ENCODE results near the gene FAM200A. TPM values are rescaled to one million over a fixed set of nuclear protein-coding genes. Genes with fewer than 3 reads are reported as not detected.

FAM200A gene
- polyA plus RNA-seq, 1 donor (not counting 4 experiments of a cell fraction or from before 2014, with no cell fraction given), result 7.6 TPM

- TF ChIP-seq EZH2 (IDR thresholded peaks at IDR 0.05; ENCODE audit: low read length), result no peak
- TF ChIP-seq, protein P1, sequence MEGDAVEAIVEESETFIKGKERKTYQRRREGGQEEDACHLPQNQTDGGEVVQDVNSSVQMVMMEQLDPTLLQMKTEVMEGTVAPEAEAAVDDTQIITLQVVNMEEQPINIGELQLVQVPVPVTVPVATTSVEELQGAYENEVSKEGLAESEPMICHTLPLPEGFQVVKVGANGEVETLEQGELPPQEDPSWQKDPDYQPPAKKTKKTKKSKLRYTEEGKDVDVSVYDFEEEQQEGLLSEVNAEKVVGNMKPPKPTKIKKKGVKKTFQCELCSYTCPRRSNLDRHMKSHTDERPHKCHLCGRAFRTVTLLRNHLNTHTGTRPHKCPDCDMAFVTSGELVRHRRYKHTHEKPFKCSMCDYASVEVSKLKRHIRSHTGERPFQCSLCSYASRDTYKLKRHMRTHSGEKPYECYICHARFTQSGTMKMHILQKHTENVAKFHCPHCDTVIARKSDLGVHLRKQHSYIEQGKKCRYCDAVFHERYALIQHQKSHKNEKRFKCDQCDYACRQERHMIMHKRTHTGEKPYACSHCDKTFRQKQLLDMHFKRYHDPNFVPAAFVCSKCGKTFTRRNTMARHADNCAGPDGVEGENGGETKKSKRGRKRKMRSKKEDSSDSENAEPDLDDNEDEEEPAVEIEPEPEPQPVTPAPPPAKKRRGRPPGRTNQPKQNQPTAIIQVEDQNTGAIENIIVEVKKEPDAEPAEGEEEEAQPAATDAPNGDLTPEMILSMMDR (optimal IDR thresholded peaks at IDR 0.05 in 1 of 3, IDR thresholded peaks at IDR 0.05 in 1 of 3, conservative IDR thresholded peaks at IDR 0.05 in 1 of 3; ENCODE audit: extremely low read depth in 1 of 3, insufficient read depth in 2 of 3, low read length in 3 of 3), result peak in 2 of 3 experiments; percentile 7 to 45
- peak overlapping the region; percentile 37 to 61 (median 61) for H3K4me3 ChIP-seq (ENCODE audit: control insufficient read depth in 2 of 3, extremely low read depth in 1 of 3, insufficient read depth in 2 of 3, low read depth in 1 of 3, low read length in 3 of 3)
- peak overlapping the region; percentile 37 for H3K9ac ChIP-seq (ENCODE audit: control insufficient read depth, extremely low read depth, insufficient read depth, low read length)
- no peak for DNase-seq (ENCODE audit: low read depth, low spot score)
- no peaks in the 10 kb centered on the region for H3K27me3 ChIP-seq (ENCODE audit: control insufficient read depth, extremely low read depth, insufficient read depth, low read length)
- no peak for FAIRE-seq
- H3K79me2 ChIP-seq (ENCODE audit: control insufficient read depth, insufficient read depth, low read length), result no peaks in the 10 kb centered on the region
- H3K27ac ChIP-seq (ENCODE audit: control insufficient read depth, insufficient read depth, low read length), result no peak overlapping the region
- dilution Hi-C loops (cut with MboI; ENCODE audit: extremely low pct_ligation_motif_present, low sequenced_read_pairs), result no loop called here
- H3K4me1 ChIP-seq (ENCODE audit: control insufficient read depth, extremely low read depth, insufficient read depth, low read length), result peaks cover 12% of the 10 kb centered on the region
- H4K20me1 ChIP-seq (ENCODE audit: control insufficient read depth, extremely low read depth, insufficient read depth, low read length), result no peaks in the 10 kb centered on the region
- no peaks in the 10 kb centered on the region for H3K36me3 ChIP-seq (ENCODE audit: control insufficient read depth in 2 of 2, extremely low read depth in 1 of 2, insufficient read depth in 2 of 2, low read length in 2 of 2)
- peak overlapping the region; percentile 83 for H3K4me2 ChIP-seq (ENCODE audit: control insufficient read depth, extremely low read depth, insufficient read depth, low read depth, low read length)
- H3K9me1 ChIP-seq (ENCODE audit: control insufficient read depth, extremely low read depth, insufficient read depth, low read length), result no peaks in the 10 kb centered on the region
- peak overlapping the region; percentile 90 for H2AFZ ChIP-seq (ENCODE audit: control insufficient read depth, low read length)
- no peaks in the 10 kb centered on the region for H3K9me3 ChIP-seq (ENCODE audit: control insufficient read depth, low read depth, low read length)
Measured at GRCh38 chr7:99579956-99580777, 28.3 kb upstream of the FAM200A start.

DNA sequence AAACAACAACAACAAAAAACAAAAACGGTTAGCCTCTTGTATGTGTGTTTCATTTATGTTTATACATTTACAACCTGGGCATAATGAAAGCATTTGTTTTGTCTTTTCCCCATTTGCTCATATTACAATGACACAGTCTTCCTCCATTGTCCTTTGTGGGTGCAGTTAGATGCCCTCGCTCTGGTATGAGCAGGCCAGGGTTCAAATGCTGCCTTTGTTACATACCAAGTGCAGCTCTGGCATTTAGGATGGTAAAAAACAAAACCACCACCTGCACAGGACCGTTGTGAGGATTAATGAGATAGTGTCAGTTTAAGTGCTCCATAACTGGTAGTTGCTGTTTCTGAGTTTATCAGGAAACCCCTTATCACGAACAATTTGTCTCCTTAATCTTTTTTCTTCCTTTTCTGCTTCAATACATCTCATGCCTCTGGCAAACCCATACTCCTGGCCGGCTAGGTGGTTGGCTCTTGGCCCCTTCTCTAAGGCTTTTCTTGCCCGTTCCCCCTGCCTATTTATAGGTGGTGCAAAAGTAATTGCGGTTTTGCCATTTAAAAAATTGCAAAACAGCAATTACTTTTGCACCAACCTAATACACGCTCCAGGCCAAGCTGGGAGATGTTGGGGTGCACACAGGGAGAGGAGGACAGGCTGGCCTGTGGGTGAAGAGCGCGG, 27.5 kb upstream of the FAM200A start:
- DNase-seq (ENCODE audit: low read depth, low spot score) (no peak), FAIRE-seq (no peak)
- no peaks in the 10 kb centered on the region for H3K79me2 ChIP-seq (ENCODE audit: control insufficient read depth, insufficient read depth, low read length)
- H3K27me3 ChIP-seq (ENCODE audit: control insufficient read depth, extremely low read depth, insufficient read depth, low read length), result no peaks in the 10 kb centered on the region
- peak overlapping the region; percentile 83 for H3K4me2 ChIP-seq (ENCODE audit: control insufficient read depth, extremely low read depth, insufficient read depth, low read depth, low read length)
- H4K20me1 ChIP-seq (ENCODE audit: control insufficient read depth, extremely low read depth, insufficient read depth, low read length), result no peaks in the 10 kb centered on the region
- H3K9me1 ChIP-seq (ENCODE audit: control insufficient read depth, extremely low read depth, insufficient read depth, low read length), result no peaks in the 10 kb centered on the region
- no peaks in the 10 kb centered on the region for H3K9me3 ChIP-seq (ENCODE audit: control insufficient read depth, low read depth, low read length)
- no peak overlapping the region for H2AFZ ChIP-seq (ENCODE audit: control insufficient read depth, low read length)
- TF ChIP-seq, protein P1 (optimal IDR thresholded peaks at IDR 0.05 in 1 of 3, IDR thresholded peaks at IDR 0.05 in 1 of 3, conservative IDR thresholded peaks at IDR 0.05 in 1 of 3; ENCODE audit: extremely low read depth in 1 of 3, insufficient read depth in 2 of 3, low read length in 3 of 3), result no peak
- no peak for TF ChIP-seq EZH2 (IDR thresholded peaks at IDR 0.05; ENCODE audit: low read length)
- no peak overlapping the region for H3K27ac ChIP-seq (ENCODE audit: control insufficient read depth, insufficient read depth, low read length)
- H3K36me3 ChIP-seq (ENCODE audit: control insufficient read depth in 2 of 2, extremely low read depth in 1 of 2, insufficient read depth in 2 of 2, low read length in 2 of 2), result no peaks in the 10 kb centered on the region
- H3K9ac ChIP-seq (ENCODE audit: control insufficient read depth, extremely low read depth, insufficient read depth, low read length), result no peak overlapping the region
- peaks cover 12% of the 10 kb centered on the region for H3K4me1 ChIP-seq (ENCODE audit: control insufficient read depth, extremely low read depth, insufficient read depth, low read length)
- dilution Hi-C loops (cut with MboI; ENCODE audit: extremely low pct_ligation_motif_present, low sequenced_read_pairs), result no loop called here
- peak overlapping the region in 1 of 3 experiments; percentile 61 for H3K4me3 ChIP-seq (ENCODE audit: control insufficient read depth in 2 of 3, extremely low read depth in 1 of 3, insufficient read depth in 2 of 3, low read depth in 1 of 3, low read length in 3 of 3)
